ENCODE results near the gene PARVB.
"Not testable (repeated sequence)": the region's sequence is repeated elsewhere in the genome, so short reads cannot be mapped to it uniquely, and the experiment has no call there.

PARVB gene

GRCh38 chr22:44110656-44111055, 86.6 kb downstream of the PARVB start:
- DNase-seq, ATAC-seq: not testable (repeated sequence)

- DNase-seq (no peak), ATAC-seq (no peak)
These were observed 87.6 kb downstream of the PARVB start for GRCh38 chr22:44111562-44112155.

GRCh38 chr22:44112191-44112590, 88.1 kb downstream of the PARVB start:
- no peak for ATAC-seq

GRCh38 chr22:44116331-44116730, 92.2 kb downstream of the PARVB start:
- ATAC-seq = no peak

More at GRCh38 chr22:44112191-44112590, 88.1 kb downstream of the PARVB start:
- no peak for DNase-seq

GRCh38 chr22:44116755-44117684, 92.9 kb downstream of the PARVB start:
- ATAC-seq (no peak), DNase-seq (no peak)

More at GRCh38 chr22:44116331-44116730, 92.2 kb downstream of the PARVB start:
- DNase-seq = no peak

GRCh38 chr22:44117746-44118145, 93.6 kb downstream of the PARVB start:
- no peak for DNase-seq
- ATAC-seq = no peak

GRCh38 chr22:44118645-44119315, 94.7 kb downstream of the PARVB start:
- DNase-seq (no peak), ATAC-seq (no peak)

- ATAC-seq = no peak
- no peak for DNase-seq
These were observed 95.7 kb downstream of the PARVB start for GRCh38 chr22:44119669-44120313.

GRCh38 chr22:44120314-44120704, 96.2 kb downstream of the PARVB start:
- ATAC-seq (no peak), DNase-seq (no peak)

GRCh38 chr22:44125421-44125820, 101.3 kb downstream of the PARVB start:
- no peak for ATAC-seq
- no peak for DNase-seq

GRCh38 chr22:44126807-44127206, 102.7 kb downstream of the PARVB start:
- no peak for ATAC-seq
- no peak for DNase-seq

- DNase-seq (no peak), ATAC-seq (no peak)
These were observed 103.3 kb downstream of the PARVB start for GRCh38 chr22:44127356-44127755.

- ATAC-seq = no peak
- no peak for DNase-seq
These were observed 105.0 kb downstream of the PARVB start for GRCh38 chr22:44128958-44129618.

GRCh38 chr22:44129619-44129976, 105.5 kb downstream of the PARVB start:
- no peak for ATAC-seq
- no peak for DNase-seq

GRCh38 chr22:44130076-44130711, 106.1 kb downstream of the PARVB start:
- DNase-seq = no peak
- no peak for ATAC-seq

GRCh38 chr22:44131412-44131811, 107.3 kb downstream of the PARVB start:
- ATAC-seq (no peak), DNase-seq (no peak)

GRCh38 chr22:44131989-44132685, 108.0 kb downstream of the PARVB start:
- ATAC-seq (no peak), DNase-seq (no peak)

GRCh38 chr22:44132724-44133123, 108.6 kb downstream of the PARVB start:
- no peak for DNase-seq

GRCh38 chr22:44133161-44133560, 109.1 kb downstream of the PARVB start:
- ATAC-seq = no peak

More at GRCh38 chr22:44132724-44133123, 108.6 kb downstream of the PARVB start:
- ATAC-seq = no peak

GRCh38 chr22:44133901-44134571, 109.9 kb downstream of the PARVB start:
- DNase-seq (no peak), ATAC-seq (no peak)

More at GRCh38 chr22:44133161-44133560, 109.1 kb downstream of the PARVB start:
- DNase-seq = no peak

Measured in stimulated activated naive CD8-positive, alpha-beta T cell treated with anti-CD3 and anti-CD28 coated beads, Interleukin-15, Interleukin-2, amounts not matched to agents 100 U/mL and 50 U/mL, for 24 hours (primary cell).